HG02870 (cell line): ENCODE results near the gene SLC6A4.
A peak's percentile ranks its signal among the peaks of the same experiment; 100 is the strongest.
"Not testable (repeated sequence)": the region's sequence is repeated elsewhere in the genome, so short reads cannot be mapped to it uniquely, and the experiment has no call there.

Experiments
- ATAC-seq: cut with Tn5 transposase; IDR thresholded peaks from one replicate; pipeline ENCODE4 v1.9.1; 2021; ENCODE audit warnings: mild to moderate bottlenecking, moderate library complexity; ENCODE audit not compliant: unreplicated experiment

SLC6A4 gene

GRCh38 chr17:30239089-30239462 lies 3.6 kb upstream of the SLC6A4 start:
- no peak for ATAC-seq

DNA sequence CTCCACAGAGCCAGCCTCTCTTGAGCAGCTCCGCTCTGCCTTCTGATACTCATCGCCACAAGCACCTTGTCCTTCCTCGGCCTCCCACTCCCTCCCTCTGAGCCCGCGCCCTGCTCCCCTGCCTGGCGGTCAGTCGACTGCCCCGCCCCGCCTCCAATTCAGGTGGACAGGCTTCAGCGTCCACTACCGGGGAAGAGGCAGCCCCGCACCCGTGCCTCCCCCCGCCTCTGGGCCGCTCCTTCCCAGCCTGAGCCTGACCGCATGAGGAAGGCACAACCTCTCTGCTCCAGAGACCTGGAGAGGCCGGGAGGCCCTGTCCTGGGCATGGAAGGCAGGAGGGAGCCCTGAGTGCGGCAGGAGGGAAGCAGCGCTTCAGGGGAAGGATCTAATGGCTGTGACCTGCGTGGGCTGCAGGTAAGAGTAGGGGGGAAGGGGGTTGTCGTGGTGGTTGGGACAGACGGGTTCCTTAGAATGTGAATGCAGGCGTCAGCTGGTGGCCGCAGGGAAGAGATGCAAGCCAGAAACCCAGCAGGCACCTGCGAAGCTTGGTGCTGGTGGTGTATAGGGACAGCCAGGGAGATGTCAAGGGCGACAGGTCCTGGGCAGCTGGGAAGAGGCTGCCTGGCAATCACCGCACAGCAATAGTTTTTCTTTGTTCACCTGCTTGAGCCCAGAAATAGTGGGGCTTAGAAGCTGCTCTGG lies 3.0 kb upstream of the SLC6A4 start:
- no peak for ATAC-seq

DNA sequence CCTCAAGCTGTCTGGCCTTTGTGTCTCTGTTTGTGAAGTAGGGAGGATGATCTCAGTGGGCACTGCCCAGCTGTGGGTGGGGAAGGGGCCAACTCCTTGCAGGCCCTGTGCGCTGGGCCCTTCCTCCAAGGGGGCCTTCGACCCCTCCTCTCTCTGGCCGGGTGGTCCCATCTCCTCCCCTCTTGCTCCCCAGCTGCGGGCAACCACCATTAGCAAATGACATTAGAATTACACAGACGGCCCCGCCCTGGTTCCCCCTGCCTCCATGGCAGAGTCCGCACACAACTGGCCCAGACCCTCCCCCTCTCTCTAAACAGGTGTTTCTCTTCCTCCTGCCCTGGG lies 2.5 kb upstream of the SLC6A4 start:
- no peak for ATAC-seq

GRCh38 chr17:30237296-30238002 lies 2.0 kb upstream of the SLC6A4 start:
- ATAC-seq = no peak

- ATAC-seq = no peak
These were observed 1.3 kb upstream of the SLC6A4 start for GRCh38 chr17:30236766-30237165.

- ATAC-seq = no peak
These were observed 764 bp upstream of the SLC6A4 start for GRCh38 chr17:30236297-30236624.

DNA sequence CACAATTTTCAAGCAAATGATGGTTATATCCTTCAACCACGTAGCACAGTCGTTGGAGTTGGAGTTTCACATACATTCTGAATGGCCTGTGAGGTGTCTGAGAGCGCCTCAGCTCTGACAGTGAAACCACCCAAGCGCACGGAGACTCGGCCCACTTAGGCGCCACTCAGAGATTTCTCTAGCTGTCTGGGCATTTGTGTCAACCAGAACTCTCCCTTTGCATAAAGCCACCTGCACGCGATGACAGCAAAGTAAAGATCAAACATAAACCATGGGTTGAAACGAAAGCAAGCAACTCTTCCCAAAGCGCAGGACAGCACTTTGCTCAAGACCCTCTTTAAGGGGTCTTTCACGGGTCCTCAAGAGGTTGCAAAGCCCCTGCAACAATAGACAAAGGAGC lies 533 bp downstream of the SLC6A4 start:
- peak; percentile 55 for ATAC-seq

DNA sequence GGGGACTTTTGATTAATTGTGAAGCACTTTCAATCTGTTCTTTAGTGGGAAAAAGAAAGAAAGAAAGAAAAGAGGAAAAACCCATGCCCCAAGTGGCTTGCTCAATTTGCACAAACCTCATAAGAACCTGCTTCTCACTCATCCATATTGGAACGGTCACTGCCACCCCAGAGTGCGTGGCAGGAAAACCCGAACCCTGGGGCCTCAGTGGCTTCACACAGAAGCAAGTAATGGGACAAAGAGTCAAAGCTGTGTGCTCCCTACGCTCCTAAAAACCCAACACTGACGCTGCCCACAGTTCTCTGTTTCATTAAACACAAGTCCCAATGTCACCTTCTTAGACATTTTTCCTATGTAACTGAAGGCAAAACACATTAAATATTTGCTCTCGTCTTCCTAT lies 1.2 kb downstream of the SLC6A4 start:
- no peak for ATAC-seq

- ATAC-seq = no peak
These were observed 2.6 kb downstream of the SLC6A4 start for GRCh38 chr17:30232824-30233427.

GRCh38 chr17:30232015-30232823 lies 3.3 kb downstream of the SLC6A4 start:
- ATAC-seq = no peak

GRCh38 chr17:30230596-30231125 lies 4.8 kb downstream of the SLC6A4 start:
- ATAC-seq = no peak

DNA sequence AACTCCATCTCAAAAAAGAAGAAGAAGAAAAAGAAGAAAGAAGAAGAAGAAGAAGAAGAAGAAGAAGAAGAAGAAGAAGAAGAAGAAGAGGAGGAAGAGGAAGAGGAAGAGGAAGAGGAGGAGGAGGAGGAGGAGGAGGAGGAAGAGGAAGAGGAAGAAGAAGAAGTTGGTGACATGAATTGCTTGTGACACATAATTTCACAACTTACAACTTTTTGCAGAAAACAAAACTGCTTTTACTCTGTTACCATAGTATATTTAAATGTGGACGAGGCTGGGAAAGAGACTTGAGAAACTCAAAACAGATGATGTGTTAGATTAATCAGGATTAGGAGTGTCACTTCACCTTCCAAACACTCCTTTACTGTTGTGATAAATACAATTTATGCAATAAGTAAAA lies 5.5 kb downstream of the SLC6A4 start:
- not testable (repeated sequence) for ATAC-seq

DNA sequence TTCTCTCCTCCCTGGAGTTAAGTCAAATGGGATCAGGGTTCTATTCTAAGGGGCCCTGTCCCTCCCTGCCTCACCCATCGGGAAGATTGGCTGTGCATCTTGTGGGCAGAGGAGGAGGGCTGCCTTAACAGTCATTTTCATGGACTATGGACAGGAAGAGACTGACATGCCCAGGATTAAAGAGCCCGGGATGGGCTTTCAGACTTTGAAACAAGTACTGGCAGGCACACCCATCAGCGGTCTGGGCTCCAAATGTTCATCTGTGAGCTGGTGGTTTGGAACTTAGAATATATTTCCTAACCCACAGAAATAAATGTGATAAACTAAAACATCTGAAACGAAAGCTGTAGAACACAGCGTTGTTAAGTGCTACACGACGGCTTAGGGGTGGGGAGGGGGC lies 6.5 kb downstream of the SLC6A4 start:
- no peak for ATAC-seq

DNA sequence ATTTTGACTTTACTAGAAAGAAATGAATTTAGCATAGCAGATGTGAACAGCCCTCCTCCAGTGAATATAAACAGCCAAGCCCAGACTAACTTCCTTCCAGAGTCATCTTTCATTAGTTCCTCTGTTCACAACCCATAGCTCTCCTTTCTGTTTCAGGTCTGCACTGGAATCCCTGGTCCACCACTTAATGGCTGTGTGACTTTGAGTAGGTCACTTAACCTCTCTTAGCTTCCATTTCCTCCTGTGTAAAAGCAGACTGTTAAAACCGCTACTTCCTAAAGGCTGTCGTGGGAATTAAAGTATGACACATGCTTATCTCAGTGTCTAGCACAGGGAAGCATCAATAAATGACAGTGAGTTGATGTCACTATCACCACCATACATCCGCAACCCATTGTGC lies 7.5 kb downstream of the SLC6A4 start:
- ATAC-seq = no peak

DNA sequence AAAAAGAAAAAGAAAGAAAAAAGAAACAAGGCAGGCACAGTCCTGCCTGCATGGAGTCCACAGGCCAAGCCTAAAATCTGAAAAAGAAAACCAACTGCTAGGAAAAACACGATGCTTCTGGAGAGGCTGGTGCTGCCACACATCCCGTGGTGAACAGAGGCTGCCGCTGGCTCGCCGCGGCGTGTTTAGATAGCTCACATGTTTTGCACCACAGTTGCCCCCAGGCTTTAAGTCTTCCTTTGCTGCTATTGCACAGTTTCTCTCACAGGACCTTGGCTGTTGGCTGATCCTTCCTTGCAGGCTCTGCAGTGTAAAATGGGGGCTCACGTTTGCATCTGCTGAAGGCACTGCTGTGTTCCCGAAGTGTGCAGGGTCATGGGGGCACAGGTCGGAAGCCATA lies 8.6 kb downstream of the SLC6A4 start:
- no peak for ATAC-seq

DNA sequence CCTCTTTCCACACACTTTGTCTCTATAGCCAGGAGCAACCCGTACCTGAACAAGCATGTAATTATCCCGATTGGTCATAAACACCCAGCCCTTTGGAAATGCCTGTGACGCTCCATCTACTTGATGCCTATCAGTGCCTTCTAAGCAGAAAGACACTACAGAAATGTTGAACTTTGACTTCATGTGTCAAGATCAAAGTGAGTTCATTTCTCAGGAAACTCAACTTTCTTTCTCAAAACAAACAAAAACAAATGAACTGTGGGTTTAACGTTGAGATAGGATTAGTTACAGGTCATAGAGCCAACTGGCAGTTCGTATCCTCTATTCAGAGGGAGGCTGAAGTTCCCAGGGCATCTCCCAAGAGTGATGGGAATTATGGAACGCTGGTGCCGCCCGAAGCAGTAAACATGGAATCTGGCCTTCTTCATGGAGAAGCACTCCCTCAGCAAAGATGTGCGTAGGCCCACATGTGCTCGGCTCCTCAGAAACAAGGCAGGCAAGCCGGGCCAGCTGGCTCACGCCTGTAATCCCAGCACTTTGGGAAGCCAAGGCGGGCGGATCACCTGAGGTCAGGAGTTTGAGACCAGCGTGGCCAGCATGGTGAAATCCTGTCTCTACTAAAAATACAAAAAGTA lies 9.5 kb downstream of the SLC6A4 start:
- ATAC-seq = no peak

DNA sequence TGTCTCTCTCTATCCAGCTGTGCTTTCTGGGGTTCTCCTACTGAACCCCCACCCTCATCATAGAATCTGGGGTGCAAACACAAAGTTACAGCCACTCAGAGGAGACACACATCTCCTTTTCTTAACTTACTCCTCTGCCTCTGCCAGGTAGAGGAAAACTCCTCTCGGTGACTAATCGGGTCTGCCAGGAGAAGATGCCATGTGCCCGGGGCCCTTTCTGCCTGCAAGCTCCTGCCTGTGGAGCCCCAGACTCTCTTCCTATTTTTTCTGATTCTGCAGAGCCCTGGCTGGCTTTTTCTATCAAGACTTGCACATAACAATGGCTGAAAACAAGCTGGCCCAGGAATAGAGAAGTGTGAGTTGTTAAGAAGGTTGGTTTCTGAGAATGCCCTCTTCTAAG lies 10.4 kb downstream of the SLC6A4 start:
- no peak for ATAC-seq

DNA sequence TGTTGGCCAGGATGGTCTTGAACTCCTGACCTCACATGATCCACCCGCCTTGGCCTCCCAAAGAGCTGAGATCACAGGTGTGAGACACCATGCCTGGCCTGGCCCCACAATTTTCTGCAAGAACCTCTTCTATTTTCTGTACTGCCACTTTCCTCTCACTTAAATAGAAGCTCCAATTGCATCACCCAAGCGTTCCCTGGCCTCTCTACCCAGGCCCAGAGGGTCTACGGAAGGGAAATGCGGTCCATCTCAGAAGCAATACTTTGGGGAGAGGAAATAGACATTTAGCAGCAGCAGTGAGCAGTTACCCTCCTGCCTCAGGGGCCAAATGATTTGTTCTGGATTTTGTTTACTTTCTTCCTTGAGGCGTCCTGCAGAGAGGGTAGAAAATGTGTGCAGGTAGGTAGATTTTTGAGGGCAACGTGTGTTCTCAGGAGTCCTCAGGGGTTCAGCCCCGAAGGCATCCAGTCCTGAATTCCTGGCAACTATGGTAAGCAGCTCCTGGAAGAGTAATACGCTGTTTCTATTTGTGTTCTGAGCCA lies 11.0 kb downstream of the SLC6A4 start:
- ATAC-seq = no peak

GRCh38 chr17:30222721-30223175 lies 12.7 kb downstream of the SLC6A4 start:
- no peak for ATAC-seq

DNA sequence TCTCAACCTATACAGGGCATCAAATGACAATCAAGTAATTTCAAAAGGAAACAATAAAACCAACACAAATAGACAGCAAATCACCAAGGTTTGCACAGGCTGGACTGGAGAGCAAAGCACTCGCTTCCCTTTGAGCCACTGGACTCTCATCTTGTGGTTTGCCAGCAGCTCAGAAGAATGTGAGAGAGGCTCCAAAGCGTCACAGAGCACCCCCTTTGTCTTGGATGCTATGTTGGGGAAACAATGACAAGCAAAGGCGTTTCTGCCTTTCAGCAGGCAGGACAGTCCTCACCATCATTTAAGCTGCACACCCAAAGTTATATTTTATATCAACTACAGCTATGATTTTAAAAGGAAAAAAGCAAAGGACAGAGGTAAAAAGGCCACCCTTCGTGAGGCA lies 13.2 kb downstream of the SLC6A4 start:
- ATAC-seq = no peak

- no peak for ATAC-seq
These were observed 14.2 kb downstream of the SLC6A4 start for GRCh38 chr17:30221346-30221745.
